ENCODE results near the gene GCAT. TPM values are rescaled to one million over a fixed set of nuclear protein-coding genes. Genes with fewer than 3 reads are reported as not detected.

Gene GCAT
- total RNA-seq, 1 donor from 2014 or later, result 4.1 TPM

GRCh38 chr22:37774728-37775127, 33.0 kb upstream of the GCAT start:
- Mint-ChIP-seq H3K36me3 (ENCODE audit: low read depth, unreplicated experiment) (peaks cover 24% of the 10 kb centered on the region), H3K27ac (ENCODE audit: unreplicated experiment) (no peak overlapping the region), H3K4me1 (ENCODE audit: unreplicated experiment) (peaks cover 3% of the 10 kb centered on the region), H3K27me3 (ENCODE audit: unreplicated experiment) (peaks cover 16% of the 10 kb centered on the region), H3K9me3 (ENCODE audit: unreplicated experiment) (no peaks in the 10 kb centered on the region), H3K4me3 (ENCODE audit: unreplicated experiment) (no peak overlapping the region)
- DNase-seq (ENCODE audit: low spot score), result no peak
- TF ChIP-seq CTCF (IDR thresholded peaks at IDR 0.05; ENCODE audit: unreplicated experiment), result no peak

GRCh38 chr22:37775785-37776638, 31.7 kb upstream of the GCAT start:
- no peak overlapping the region for H3K4me3 Mint-ChIP-seq (ENCODE audit: unreplicated experiment)
- H3K4me1 Mint-ChIP-seq (ENCODE audit: unreplicated experiment), result peaks cover 8% of the 10 kb centered on the region
- no peaks in the 10 kb centered on the region for H3K9me3 Mint-ChIP-seq (ENCODE audit: unreplicated experiment)
- H3K36me3 Mint-ChIP-seq (ENCODE audit: low read depth, unreplicated experiment), result peaks cover 24% of the 10 kb centered on the region
- no peak for DNase-seq (ENCODE audit: low spot score)
- H3K27ac Mint-ChIP-seq (ENCODE audit: unreplicated experiment), result no peak overlapping the region
- no peak for TF ChIP-seq CTCF (IDR thresholded peaks at IDR 0.05; ENCODE audit: unreplicated experiment)
- peaks cover 17% of the 10 kb centered on the region for H3K27me3 Mint-ChIP-seq (ENCODE audit: unreplicated experiment)

GRCh38 chr22:37776639-37777005, 31.1 kb upstream of the GCAT start:
- Mint-ChIP-seq H3K4me3 (ENCODE audit: unreplicated experiment) (no peak overlapping the region), H3K27me3 (ENCODE audit: unreplicated experiment) (peaks cover 17% of the 10 kb centered on the region), H3K27ac (ENCODE audit: unreplicated experiment) (no peak overlapping the region), H3K4me1 (ENCODE audit: unreplicated experiment) (peaks cover 8% of the 10 kb centered on the region), H3K36me3 (ENCODE audit: low read depth, unreplicated experiment) (peaks cover 24% of the 10 kb centered on the region), H3K9me3 (ENCODE audit: unreplicated experiment) (no peaks in the 10 kb centered on the region)
- DNase-seq (ENCODE audit: low spot score), result no peak
- no peak for TF ChIP-seq CTCF (IDR thresholded peaks at IDR 0.05; ENCODE audit: unreplicated experiment)

GRCh38 chr22:37777122-37777687, 30.5 kb upstream of the GCAT start:
- Mint-ChIP-seq H3K27me3 (ENCODE audit: unreplicated experiment) (peaks cover 21% of the 10 kb centered on the region), H3K4me3 (ENCODE audit: unreplicated experiment) (no peak overlapping the region), H3K9me3 (ENCODE audit: unreplicated experiment) (no peaks in the 10 kb centered on the region), H3K36me3 (ENCODE audit: low read depth, unreplicated experiment) (peaks cover 18% of the 10 kb centered on the region), H3K27ac (ENCODE audit: unreplicated experiment) (no peak overlapping the region), H3K4me1 (ENCODE audit: unreplicated experiment) (peaks cover 12% of the 10 kb centered on the region)
- no peak for DNase-seq (ENCODE audit: low spot score)
- TF ChIP-seq CTCF (IDR thresholded peaks at IDR 0.05; ENCODE audit: unreplicated experiment), result no peak

- Mint-ChIP-seq H3K9me3 (ENCODE audit: unreplicated experiment) (no peaks in the 10 kb centered on the region), H3K27ac (ENCODE audit: unreplicated experiment) (no peak overlapping the region), H3K27me3 (ENCODE audit: unreplicated experiment) (peaks cover 21% of the 10 kb centered on the region), H3K4me3 (ENCODE audit: unreplicated experiment) (no peak overlapping the region), H3K36me3 (ENCODE audit: low read depth, unreplicated experiment) (peaks cover 10% of the 10 kb centered on the region), H3K4me1 (ENCODE audit: unreplicated experiment) (peaks cover 13% of the 10 kb centered on the region)
- DNase-seq (ENCODE audit: low spot score), result no peak
- TF ChIP-seq CTCF (IDR thresholded peaks at IDR 0.05; ENCODE audit: unreplicated experiment), result no peak
Measured at GRCh38 chr22:37778370-37779009, 29.2 kb upstream of the GCAT start.

All from endothelial cell (in vitro differentiated cells).